ENCODE data around the gene CMSS1.

CMSS1 gene

DNA sequence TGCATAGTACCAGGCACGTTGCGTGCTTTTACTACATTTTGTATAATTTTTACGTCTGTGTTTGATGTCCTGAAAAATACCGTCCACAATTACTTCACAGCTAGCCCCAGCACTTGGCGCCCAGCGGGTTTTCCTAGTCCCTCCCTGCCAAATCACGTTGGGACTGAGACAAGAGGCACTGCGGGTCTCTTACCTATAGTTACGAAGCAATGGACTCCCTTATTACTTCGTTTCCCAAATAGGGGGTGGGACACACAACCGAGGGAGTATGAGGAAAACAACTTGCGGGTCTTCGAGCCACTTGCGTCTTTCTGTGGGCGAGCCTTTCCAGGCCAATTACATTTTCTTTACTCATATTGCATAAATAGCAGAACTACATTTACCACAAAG, 620 bp upstream of the CMSS1 start:
- 15 to 34% methylated on average over 10 to 11 of the region's 15 CpGs for WGBS, 2 experiments (ENCODE audit: insufficient coverage in 2 of 2)
- Histone ChIP-seq H3K4me3 (ENCODE audit: extremely low read depth, insufficient read depth, low read length, poor library complexity, severe bottlenecking) (peak overlapping the region; percentile 64), H3K36me3 (ENCODE audit: control insufficient read depth, insufficient read depth, low read length) (no peaks in the 10 kb centered on the region), H3K27ac (ENCODE audit: low read depth, low read length, severe bottlenecking) (peak overlapping the region; percentile 80), H3K4me1 (ENCODE audit: control insufficient read depth, insufficient read depth, low read length, poor library complexity, severe bottlenecking) (no peaks in the 10 kb centered on the region), H3K9me3 (ENCODE audit: control insufficient read depth, low read length) (no peaks in the 10 kb centered on the region)

- Histone ChIP-seq H3K27ac (ENCODE audit: low read depth, low read length, severe bottlenecking) (no peak overlapping the region), H3K4me1 (ENCODE audit: control insufficient read depth, insufficient read depth, low read length, poor library complexity, severe bottlenecking) (peaks cover 4% of the 10 kb centered on the region), H3K9me3 (ENCODE audit: control insufficient read depth, low read length) (no peaks in the 10 kb centered on the region), H3K36me3 (ENCODE audit: control insufficient read depth, insufficient read depth, low read length) (no peaks in the 10 kb centered on the region), H3K4me3 (ENCODE audit: extremely low read depth, insufficient read depth, low read length, poor library complexity, severe bottlenecking) (peak overlapping the region; percentile 64)
- 100% methylated on average over 1 to 2 of the region's 2 CpGs for WGBS, 2 experiments (ENCODE audit: insufficient coverage in 2 of 2)
Measured at GRCh38 chr3:99818818-99819217, 1.2 kb downstream of the CMSS1 start.

GRCh38 chr3:99823723-99824711, 6.4 kb downstream of the CMSS1 start:
- no peak overlapping the region for H3K4me3 ChIP-seq (ENCODE audit: extremely low read depth, insufficient read depth, low read length, poor library complexity, severe bottlenecking)
- no peak overlapping the region for H3K27ac ChIP-seq (ENCODE audit: low read depth, low read length, severe bottlenecking)
- 86 to 88% methylated on average over 9 of the region's 14 CpGs for WGBS, 2 experiments (ENCODE audit: insufficient coverage in 2 of 2)
- no peaks in the 10 kb centered on the region for H3K36me3 ChIP-seq (ENCODE audit: control insufficient read depth, insufficient read depth, low read length)
- H3K9me3 ChIP-seq (ENCODE audit: control insufficient read depth, low read length): no peaks in the 10 kb centered on the region
- peaks cover 8% of the 10 kb centered on the region for H3K4me1 ChIP-seq (ENCODE audit: control insufficient read depth, insufficient read depth, low read length, poor library complexity, severe bottlenecking)

GRCh38 chr3:99825004-99825640, 7.5 kb downstream of the CMSS1 start:
- Histone ChIP-seq H3K4me1 (ENCODE audit: control insufficient read depth, insufficient read depth, low read length, poor library complexity, severe bottlenecking) (peaks cover 8% of the 10 kb centered on the region), H3K9me3 (ENCODE audit: control insufficient read depth, low read length) (no peaks in the 10 kb centered on the region), H3K4me3 (ENCODE audit: extremely low read depth, insufficient read depth, low read length, poor library complexity, severe bottlenecking) (no peak overlapping the region), H3K36me3 (ENCODE audit: control insufficient read depth, insufficient read depth, low read length) (no peaks in the 10 kb centered on the region), H3K27ac (ENCODE audit: low read depth, low read length, severe bottlenecking) (no peak overlapping the region)
- no CpG with 5 or more reads among the region's 3 CpGs for WGBS, 2 experiments (ENCODE audit: insufficient coverage in 2 of 2)

- Histone ChIP-seq H3K27ac (ENCODE audit: low read depth, low read length, severe bottlenecking) (no peak overlapping the region), H3K36me3 (ENCODE audit: control insufficient read depth, insufficient read depth, low read length) (no peaks in the 10 kb centered on the region), H3K4me3 (ENCODE audit: extremely low read depth, insufficient read depth, low read length, poor library complexity, severe bottlenecking) (no peak overlapping the region), H3K9me3 (ENCODE audit: control insufficient read depth, low read length) (no peaks in the 10 kb centered on the region), H3K4me1 (ENCODE audit: control insufficient read depth, insufficient read depth, low read length, poor library complexity, severe bottlenecking) (no peaks in the 10 kb centered on the region)
- WGBS, 2 experiments (ENCODE audit: insufficient coverage in 2 of 2): 71 to 83% methylated on average over 1 of the region's 3 CpGs
Measured at GRCh38 chr3:99829844-99830243, 12.2 kb downstream of the CMSS1 start.

GRCh38 chr3:99833617-99834205, 16.0 kb downstream of the CMSS1 start:
- Histone ChIP-seq H3K4me3 (ENCODE audit: extremely low read depth, insufficient read depth, low read length, poor library complexity, severe bottlenecking) (no peak overlapping the region), H3K9me3 (ENCODE audit: control insufficient read depth, low read length) (no peaks in the 10 kb centered on the region), H3K27ac (ENCODE audit: low read depth, low read length, severe bottlenecking) (no peak overlapping the region), H3K4me1 (ENCODE audit: control insufficient read depth, insufficient read depth, low read length, poor library complexity, severe bottlenecking) (no peaks in the 10 kb centered on the region), H3K36me3 (ENCODE audit: control insufficient read depth, insufficient read depth, low read length) (no peaks in the 10 kb centered on the region)
- WGBS, 2 experiments (ENCODE audit: insufficient coverage in 2 of 2): 93 to 100% methylated on average over 2 to 3 of the region's 4 CpGs

GRCh38 chr3:99834211-99834957, 16.7 kb downstream of the CMSS1 start:
- Histone ChIP-seq H3K27ac (ENCODE audit: low read depth, low read length, severe bottlenecking) (no peak overlapping the region), H3K4me1 (ENCODE audit: control insufficient read depth, insufficient read depth, low read length, poor library complexity, severe bottlenecking) (no peaks in the 10 kb centered on the region), H3K9me3 (ENCODE audit: control insufficient read depth, low read length) (no peaks in the 10 kb centered on the region), H3K36me3 (ENCODE audit: control insufficient read depth, insufficient read depth, low read length) (no peaks in the 10 kb centered on the region), H3K4me3 (ENCODE audit: extremely low read depth, insufficient read depth, low read length, poor library complexity, severe bottlenecking) (no peak overlapping the region)
- WGBS, 2 experiments (ENCODE audit: insufficient coverage in 2 of 2): 100% methylated on average over 1 to 2 of the region's 2 CpGs

DNA sequence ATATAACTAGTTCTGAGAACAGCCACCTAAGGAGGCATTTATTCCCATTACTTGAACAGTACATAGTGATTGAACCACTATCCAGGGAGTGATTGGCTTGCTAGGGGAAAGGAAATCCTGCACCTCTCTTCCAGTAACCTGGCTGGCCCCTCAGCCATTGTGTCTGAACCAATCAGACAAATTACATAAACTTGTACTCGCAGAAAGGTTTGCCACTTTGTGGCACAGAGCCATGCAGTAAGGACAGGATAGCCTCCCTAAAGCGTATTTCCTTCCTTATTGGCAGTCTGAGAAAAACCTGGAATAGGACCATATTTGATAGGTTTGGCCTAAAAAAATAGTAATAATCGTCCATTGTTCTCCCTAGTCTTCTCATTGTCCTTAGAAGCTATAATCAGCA, 19.0 kb downstream of the CMSS1 start:
- WGBS, 2 experiments (ENCODE audit: insufficient coverage in 2 of 2): 87 to 100% methylated on average over 2 to 3 of the region's 3 CpGs

GRCh38 chr3:99837715-99838114, 20.1 kb downstream of the CMSS1 start:
- no peaks in the 10 kb centered on the region for H3K36me3 ChIP-seq (ENCODE audit: control insufficient read depth, insufficient read depth, low read length)
- H3K4me1 ChIP-seq (ENCODE audit: control insufficient read depth, insufficient read depth, low read length, poor library complexity, severe bottlenecking): no peaks in the 10 kb centered on the region
- no peak overlapping the region for H3K4me3 ChIP-seq (ENCODE audit: extremely low read depth, insufficient read depth, low read length, poor library complexity, severe bottlenecking)
- H3K9me3 ChIP-seq (ENCODE audit: control insufficient read depth, low read length): no peaks in the 10 kb centered on the region
- 88 to 94% methylated on average over 1 of the region's 1 CpG for WGBS, 2 experiments (ENCODE audit: insufficient coverage in 2 of 2)
- H3K27ac ChIP-seq (ENCODE audit: low read depth, low read length, severe bottlenecking): no peak overlapping the region

More for the DNA sequence above, 19.0 kb downstream of the CMSS1 start:
- H3K4me3 ChIP-seq (ENCODE audit: extremely low read depth, insufficient read depth, low read length, poor library complexity, severe bottlenecking): no peak overlapping the region
- H3K4me1 ChIP-seq (ENCODE audit: control insufficient read depth, insufficient read depth, low read length, poor library complexity, severe bottlenecking): no peaks in the 10 kb centered on the region
- H3K36me3 ChIP-seq (ENCODE audit: control insufficient read depth, insufficient read depth, low read length): no peaks in the 10 kb centered on the region
- H3K27ac ChIP-seq (ENCODE audit: low read depth, low read length, severe bottlenecking): no peak overlapping the region
- H3K9me3 ChIP-seq (ENCODE audit: control insufficient read depth, low read length): no peaks in the 10 kb centered on the region

GRCh38 chr3:99838755-99839154, 21.1 kb downstream of the CMSS1 start:
- Histone ChIP-seq H3K9me3 (ENCODE audit: control insufficient read depth, low read length) (no peaks in the 10 kb centered on the region), H3K27ac (ENCODE audit: low read depth, low read length, severe bottlenecking) (no peak overlapping the region), H3K4me3 (ENCODE audit: extremely low read depth, insufficient read depth, low read length, poor library complexity, severe bottlenecking) (no peak overlapping the region), H3K36me3 (ENCODE audit: control insufficient read depth, insufficient read depth, low read length) (no peaks in the 10 kb centered on the region), H3K4me1 (ENCODE audit: control insufficient read depth, insufficient read depth, low read length, poor library complexity, severe bottlenecking) (peaks cover 5% of the 10 kb centered on the region)
